ENCODE measurements around the gene SCAMP5.

SCAMP5 gene

GRCh38 chr15:75038231-75038630, 42.9 kb downstream of the SCAMP5 start:
- TF ChIP-seq CTCF (conservative IDR thresholded peaks at IDR 0.05; ENCODE audit: control insufficient read depth, insufficient read depth, low read depth, low read length) = no peak
- DNase-seq (ENCODE audit: low read depth) = peak; percentile 14
- H3K4me3 ChIP-seq (ENCODE audit: control insufficient read depth, low read depth, low read length) = no peak overlapping the region

GRCh38 chr15:75042730-75043508, 47.6 kb downstream of the SCAMP5 start:
- peak; percentile 29 for DNase-seq (ENCODE audit: low read depth)
- TF ChIP-seq CTCF (conservative IDR thresholded peaks at IDR 0.05; ENCODE audit: control insufficient read depth, insufficient read depth, low read depth, low read length) = peak; percentile 24
- H3K4me3 ChIP-seq (ENCODE audit: control insufficient read depth, low read depth, low read length) = peak overlapping the region; percentile 2

GRCh38 chr15:75043509-75044257, 48.3 kb downstream of the SCAMP5 start:
- peak; percentile 100 for DNase-seq (ENCODE audit: low read depth)
- peak; percentile 64 for TF ChIP-seq CTCF (conservative IDR thresholded peaks at IDR 0.05; ENCODE audit: control insufficient read depth, insufficient read depth, low read depth, low read length)
- peak overlapping the region; percentile 2 for H3K4me3 ChIP-seq (ENCODE audit: control insufficient read depth, low read depth, low read length)

- TF ChIP-seq CTCF (conservative IDR thresholded peaks at IDR 0.05; ENCODE audit: control insufficient read depth, insufficient read depth, low read depth, low read length) = no peak
- no peak for DNase-seq (ENCODE audit: low read depth)
- H3K4me3 ChIP-seq (ENCODE audit: control insufficient read depth, low read depth, low read length) = no peak overlapping the region
These were observed 49.0 kb downstream of the SCAMP5 start for GRCh38 chr15:75044258-75044878.

GRCh38 chr15:75045332-75046015, 50.1 kb downstream of the SCAMP5 start:
- TF ChIP-seq CTCF (conservative IDR thresholded peaks at IDR 0.05; ENCODE audit: control insufficient read depth, insufficient read depth, low read depth, low read length) = no peak
- DNase-seq (ENCODE audit: low read depth) = no peak
- H3K4me3 ChIP-seq (ENCODE audit: control insufficient read depth, low read depth, low read length) = no peak overlapping the region

- no peak overlapping the region for H3K4me3 ChIP-seq (ENCODE audit: control insufficient read depth, low read depth, low read length)
- no peak for DNase-seq (ENCODE audit: low read depth)
- no peak for TF ChIP-seq CTCF (conservative IDR thresholded peaks at IDR 0.05; ENCODE audit: control insufficient read depth, insufficient read depth, low read depth, low read length)
These were observed 53.0 kb downstream of the SCAMP5 start for GRCh38 chr15:75048394-75048793.
